ENCODE data around the gene RAB3IL1. TPM values are rescaled to one million over a fixed set of nuclear protein-coding genes. Genes with fewer than 3 reads are reported as not detected.

RAB3IL1 gene
- total and polyA plus RNA-seq, 9 of the 15 experiments (the other 6 are each of a cell fraction or from before 2014, with no cell fraction given), result 0.15 to 42.6 (median 15.5) TPM

- TF ChIP-seq ZNF197 (CRISPR knock-in tag; IDR thresholded peaks at IDR 0.05; ENCODE audit: low read depth), result no peak
- TF ChIP-seq ZNF384 (IDR thresholded peaks at IDR 0.05; ENCODE audit: low read depth, low read length), result peak; percentile 38; the same call in 1 of the 2 replicates
- TF ChIP-seq TCF3 (CRISPR knock-in tag; IDR thresholded peaks at IDR 0.05), result no peak
- peak; percentile 96 for TF ChIP-seq ARID2 (IDR thresholded peaks at IDR 0.05)
- TF ChIP-seq MAZ (CRISPR knock-in tag; conservative IDR thresholded peaks at IDR 0.05 in 1 of 2, IDR thresholded peaks at IDR 0.05 in 1 of 2), result peak in 1 of 2 experiments; percentile 60; a peak in 2 of 4 replicates
- no peak for TF ChIP-seq BRCA1 (IDR thresholded peaks at IDR 0.05)
- no peak for TF ChIP-seq BRCA1 (CRISPR knock-in tag; IDR thresholded peaks at IDR 0.05)
- TF ChIP-seq ATF7 (IDR thresholded peaks at IDR 0.05), result 0 out of 2 replicates have a peak, but pooled peaks have one; percentile 39
- no peak for TF ChIP-seq ARHGAP35 (IDR thresholded peaks at IDR 0.05; ENCODE audit: partially characterized antibody)
- peak in 1 of 3 experiments; percentile 35 for TF ChIP-seq YY1 (IDR thresholded peaks at IDR 0.05; ENCODE audit: borderline replicate concordance in 1 of 3, control insufficient read depth in 1 of 3, extremely low read depth in 1 of 3, insufficient read depth in 3 of 3, insufficient read length in 1 of 3, insufficient replicate concordance in 2 of 3, low read depth in 1 of 3, low read length in 2 of 3)
- TF ChIP-seq SRSF1 (IDR thresholded peaks at IDR 0.05; ENCODE audit: low read depth, low read length), result no peak
- TF ChIP-seq PCBP1 (IDR thresholded peaks at IDR 0.05; ENCODE audit: low read depth, low read length, poor library complexity, severe bottlenecking), result no peak
- TF ChIP-seq TFAM (CRISPR knock-in tag; conservative IDR thresholded peaks at IDR 0.05), result no peak
- TF ChIP-seq SMC3 (conservative IDR thresholded peaks at IDR 0.05; ENCODE audit: insufficient read depth, low read depth, low read length), result peak; percentile 100
- TF ChIP-seq POU5F1 (IDR thresholded peaks at IDR 0.05; ENCODE audit: borderline replicate concordance, low read depth, low read length, partially characterized antibody), result no peak
- peak; percentile 79 for TF ChIP-seq NFIC (IDR thresholded peaks at IDR 0.05)
- TF ChIP-seq TRIM25 (IDR thresholded peaks at IDR 0.05; ENCODE audit: borderline replicate concordance), result no peak
- peak; percentile 40; the same call in 1 of the 2 replicates for TF ChIP-seq ESRRA (IDR thresholded peaks at IDR 0.05; ENCODE audit: borderline replicate concordance, low read depth)
- no peak for TF ChIP-seq ZBTB1 (CRISPR knock-in tag; IDR thresholded peaks at IDR 0.05; ENCODE audit: borderline replicate concordance, low read depth)
- no peak for TF ChIP-seq IFI16 (CRISPR knock-in tag; IDR thresholded peaks at IDR 0.05)
- no peak for TF ChIP-seq SIRT6 (IDR thresholded peaks at IDR 0.05; ENCODE audit: low read depth, low read length)
- no peak for TF ChIP-seq ZC3H8 (IDR thresholded peaks at IDR 0.05)
- TF ChIP-seq SMARCA5 (IDR thresholded peaks at IDR 0.05), result no peak
- no peak for TF ChIP-seq SMAD4 (CRISPR knock-in tag; conservative IDR thresholded peaks at IDR 0.05)
- no peak for TF ChIP-seq MBD2 (IDR thresholded peaks at IDR 0.05; ENCODE audit: borderline replicate concordance, low read depth)
- no peak for TF ChIP-seq EP300 (IDR thresholded peaks at IDR 0.05; ENCODE audit: low read length)
- TF ChIP-seq KLF16 (IDR thresholded peaks at IDR 0.05), result 0 out of 2 replicates have a peak, but pooled peaks have one; percentile 29
- peak; percentile 84; the same call in 1 of the 2 replicates for TF ChIP-seq HDGF (IDR thresholded peaks at IDR 0.05)
- 0 out of 2 replicates have a peak, but pooled peaks have one; percentile 38 for TF ChIP-seq MECOM (CRISPR knock-in tag; IDR thresholded peaks at IDR 0.05)
- TF ChIP-seq SMARCA4 (IDR thresholded peaks at IDR 0.05), result no peak
Measured at GRCh38 chr11:61947486-61948210, 30.3 kb upstream of the RAB3IL1 start (continued).

Measured in K562 (cell line).